Nephron (organoid): ENCODE data around the gene WNT5B.

Experiments
- H3K27ac Mint-ChIP-seq, 3 experiments: 2 replicates each; pipeline ENCODE4 v1.8.0; 2020; ENCODE audit warnings: mixed read lengths in 3 of 3, mild to moderate bottlenecking in 2 of 3, moderate library complexity in 1 of 3
- H3K27me3 Mint-ChIP-seq: 2 replicates; pipeline ENCODE4 v1.8.0; 2021; ENCODE audit warnings: low read depth, mild to moderate bottlenecking, moderate library complexity, mixed read lengths
- H3K36me3 Mint-ChIP-seq: 2 replicates; pipeline ENCODE4 v1.8.0; 2020; ENCODE audit warnings: low read depth, mixed read lengths
- H3K4me1 Mint-ChIP-seq: 2 replicates; pipeline ENCODE4 v1.8.0; 2020; ENCODE audit warnings: mixed read lengths
- H3K4me3 Mint-ChIP-seq, 3 experiments: 2 replicates each; pipeline ENCODE4 v1.8.0; 2020; ENCODE audit warnings: mild to moderate bottlenecking in 3 of 3, mixed read lengths in 3 of 3, moderate library complexity in 2 of 3
- H3K9me3 Mint-ChIP-seq: 2 replicates; pipeline ENCODE4 v1.8.0; 2020; ENCODE audit warnings: mixed read lengths
- TF ChIP-seq, protein P1 (sequence below), 3 experiments: fragments of 200-600 bp; sonication (generic); IDR thresholded peaks; one replicate each; pipeline ENCODE4 v1.5.0; 2021; ENCODE audit warnings: antibody characterized with exemption in 3 of 3; ENCODE audit not compliant: unreplicated experiment in 3 of 3

Gene WNT5B

DNA sequence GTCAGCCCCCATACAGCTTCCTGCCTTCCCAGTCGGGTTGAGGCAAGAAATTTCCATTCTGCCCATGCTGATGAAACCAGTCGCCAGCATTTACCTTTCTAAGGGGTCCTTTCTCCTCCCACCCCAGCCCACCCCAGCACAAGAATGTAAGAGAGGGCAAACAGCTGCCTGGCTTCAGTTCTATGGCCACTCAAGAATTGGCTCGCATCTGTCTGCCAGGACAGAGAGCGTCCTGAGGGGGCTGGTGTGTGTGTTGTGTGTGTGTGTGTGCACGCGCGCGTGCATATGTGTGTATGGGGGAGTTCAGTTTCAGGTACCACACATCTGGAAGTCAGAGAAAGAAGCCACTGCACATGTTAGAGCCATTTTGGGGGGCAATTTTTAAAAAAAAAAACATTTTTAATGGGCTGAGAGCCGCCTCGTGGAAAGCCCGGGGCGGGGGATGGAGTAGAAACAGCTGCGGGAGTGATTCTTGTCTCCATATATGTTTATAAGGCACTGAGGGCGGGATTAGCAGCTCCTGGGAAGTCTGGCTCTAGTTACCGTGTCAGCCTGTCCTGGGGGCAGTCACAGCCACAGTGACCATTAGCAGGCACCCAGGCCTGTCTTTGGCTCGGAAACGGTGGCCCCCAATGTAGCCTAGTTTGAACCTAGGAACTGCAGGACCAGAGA is at the start of gene WNT5B:
WNT5B (plus strand) TSS at position 566 of the 672 bp plus-strand sequence. CDS start 2,124 bp downstream, outside the sequence.
- no peaks in the 10 kb centered on the region for H3K9me3 Mint-ChIP-seq
- peaks cover 58% of the 10 kb centered on the region for H3K27me3 Mint-ChIP-seq
- TF ChIP-seq, protein P1, sequence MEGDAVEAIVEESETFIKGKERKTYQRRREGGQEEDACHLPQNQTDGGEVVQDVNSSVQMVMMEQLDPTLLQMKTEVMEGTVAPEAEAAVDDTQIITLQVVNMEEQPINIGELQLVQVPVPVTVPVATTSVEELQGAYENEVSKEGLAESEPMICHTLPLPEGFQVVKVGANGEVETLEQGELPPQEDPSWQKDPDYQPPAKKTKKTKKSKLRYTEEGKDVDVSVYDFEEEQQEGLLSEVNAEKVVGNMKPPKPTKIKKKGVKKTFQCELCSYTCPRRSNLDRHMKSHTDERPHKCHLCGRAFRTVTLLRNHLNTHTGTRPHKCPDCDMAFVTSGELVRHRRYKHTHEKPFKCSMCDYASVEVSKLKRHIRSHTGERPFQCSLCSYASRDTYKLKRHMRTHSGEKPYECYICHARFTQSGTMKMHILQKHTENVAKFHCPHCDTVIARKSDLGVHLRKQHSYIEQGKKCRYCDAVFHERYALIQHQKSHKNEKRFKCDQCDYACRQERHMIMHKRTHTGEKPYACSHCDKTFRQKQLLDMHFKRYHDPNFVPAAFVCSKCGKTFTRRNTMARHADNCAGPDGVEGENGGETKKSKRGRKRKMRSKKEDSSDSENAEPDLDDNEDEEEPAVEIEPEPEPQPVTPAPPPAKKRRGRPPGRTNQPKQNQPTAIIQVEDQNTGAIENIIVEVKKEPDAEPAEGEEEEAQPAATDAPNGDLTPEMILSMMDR (IDR thresholded peaks at IDR 0.05; ENCODE audit: unreplicated experiment in 3 of 3): no peak
- peak within 1 kb of the TSS; percentile 83 to 86 (median 85) for H3K4me3 Mint-ChIP-seq
- H3K4me1 Mint-ChIP-seq: peaks cover 48% of the 10 kb centered on the region
- H3K36me3 Mint-ChIP-seq: peaks cover 4% of the 10 kb centered on the region
- peak within 1 kb of the TSS; percentile 15 to 64 (median 32) for H3K27ac Mint-ChIP-seq

DNA sequence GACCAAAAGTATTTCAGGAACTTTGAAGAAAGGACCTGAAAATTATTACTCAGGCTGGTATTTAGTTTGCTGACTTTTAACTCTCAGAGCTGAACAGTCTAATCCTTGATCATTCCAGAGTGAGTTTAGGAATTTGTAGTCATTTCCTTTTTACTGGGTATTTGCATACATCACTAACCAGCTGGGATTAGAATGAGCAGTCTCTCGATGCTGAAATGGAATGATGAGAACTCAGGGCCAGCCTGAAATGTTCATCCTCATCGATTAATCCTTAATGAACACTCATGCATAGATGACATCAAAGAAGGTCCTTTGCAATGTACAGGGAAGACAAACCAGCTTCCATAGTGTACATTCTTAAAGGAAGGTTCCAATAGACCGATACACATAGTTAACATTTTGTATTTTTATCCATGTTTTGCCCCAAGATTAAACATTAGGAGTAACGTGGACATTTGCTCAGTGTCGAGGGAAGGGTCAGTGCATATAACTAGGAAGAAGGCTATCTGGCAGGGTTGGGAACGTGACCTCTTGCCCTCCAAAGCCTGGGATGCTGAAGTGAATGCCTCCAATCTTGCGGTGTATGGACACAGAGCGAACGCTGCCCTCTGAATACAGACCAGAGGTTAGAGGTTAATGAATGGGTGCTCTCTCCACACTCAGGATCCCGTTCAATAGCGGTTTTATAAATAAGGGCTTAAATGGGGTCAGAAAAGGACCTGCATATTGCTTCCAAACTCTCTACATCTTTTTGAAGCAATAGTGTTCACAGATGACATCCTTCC is 49.2 kb upstream of the WNT5B start:
- TF ChIP-seq, protein P1 (IDR thresholded peaks at IDR 0.05; ENCODE audit: unreplicated experiment in 3 of 3): no peak
- no peak overlapping the region for H3K4me3 Mint-ChIP-seq
- no peaks in the 10 kb centered on the region for H3K36me3 Mint-ChIP-seq
- no peaks in the 10 kb centered on the region for H3K9me3 Mint-ChIP-seq
- peak overlapping the region in 1 of 3 experiments; percentile 4 for H3K27ac Mint-ChIP-seq
- H3K4me1 Mint-ChIP-seq: peaks cover 71% of the 10 kb centered on the region
- H3K27me3 Mint-ChIP-seq: peaks cover 11% of the 10 kb centered on the region

- Mint-ChIP-seq H3K9me3 (no peaks in the 10 kb centered on the region), H3K4me3 (no peak overlapping the region), H3K4me1 (peaks cover 66% of the 10 kb centered on the region), H3K36me3 (no peaks in the 10 kb centered on the region), H3K27me3 (peaks cover 11% of the 10 kb centered on the region), H3K27ac (peak overlapping the region in 1 of 3 experiments; percentile 4)
- TF ChIP-seq, protein P1 (IDR thresholded peaks at IDR 0.05; ENCODE audit: unreplicated experiment in 3 of 3): no peak
These were observed 48.5 kb upstream of the WNT5B start for GRCh38 chr12:1580526-1580925.

GRCh38 chr12:1581973-1582708 is 46.9 kb upstream of the WNT5B start:
- no peak overlapping the region for H3K4me3 Mint-ChIP-seq
- TF ChIP-seq, protein P1 (IDR thresholded peaks at IDR 0.05; ENCODE audit: unreplicated experiment in 3 of 3): no peak
- no peaks in the 10 kb centered on the region for H3K9me3 Mint-ChIP-seq
- H3K27ac Mint-ChIP-seq: peak overlapping the region in 2 of 3 experiments; percentile 3 to 58
- no peaks in the 10 kb centered on the region for H3K36me3 Mint-ChIP-seq
- H3K27me3 Mint-ChIP-seq: peaks cover 11% of the 10 kb centered on the region
- H3K4me1 Mint-ChIP-seq: peaks cover 53% of the 10 kb centered on the region

DNA sequence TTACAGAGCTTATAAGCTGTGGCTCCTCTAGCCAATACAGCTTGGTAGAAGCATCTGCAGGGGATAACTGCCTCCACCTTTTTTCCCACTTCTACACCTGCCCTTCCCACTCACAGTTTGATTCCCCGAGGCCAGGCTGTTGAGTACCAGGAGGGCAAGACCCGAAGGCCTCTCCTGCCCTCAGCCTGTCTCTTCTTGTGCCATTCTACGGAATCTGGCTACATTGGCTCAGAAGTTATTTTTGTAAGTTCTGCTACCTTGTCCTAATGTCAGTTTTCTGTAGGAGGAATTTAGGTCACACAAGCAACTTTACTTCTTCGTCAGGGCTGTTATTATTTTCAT is 46.4 kb upstream of the WNT5B start:
- TF ChIP-seq, protein P1 (IDR thresholded peaks at IDR 0.05; ENCODE audit: unreplicated experiment in 3 of 3): no peak

More for the DNA sequence above, 46.4 kb upstream of the WNT5B start:
- Mint-ChIP-seq H3K4me3 (no peak overlapping the region), H3K9me3 (no peaks in the 10 kb centered on the region), H3K4me1 (peaks cover 51% of the 10 kb centered on the region), H3K27me3 (peaks cover 11% of the 10 kb centered on the region), H3K36me3 (no peaks in the 10 kb centered on the region), H3K27ac (peak overlapping the region in 1 of 3 experiments; percentile 3)
